Measurements from ENCODE around the gene ADAT1. TPM values are rescaled to one million over a fixed set of nuclear protein-coding genes. Genes with fewer than 3 reads are reported as not detected.

ADAT1 gene
- total and polyA plus RNA-seq, 2 of the 13 experiments (the other 11 are each of a cell fraction or from before 2014, with no cell fraction given): 18.4 to 40.8 TPM

GRCh38 chr16:75626806-75627205 lies 3.7 kb upstream of the ADAT1 start:
- Histone ChIP-seq H3K4me3 (replicated peaks in 1 of 3; ENCODE audit: insufficient read depth in 1 of 3, low read depth in 2 of 3, low read length in 3 of 3) (no peak overlapping the region), H3K4me2 (ENCODE audit: low read depth, low read length) (no peak overlapping the region), H2AFZ (ENCODE audit: low read length) (no peak overlapping the region), H3K79me2 (ENCODE audit: insufficient read depth, low read length) (peaks cover 7% of the 10 kb centered on the region), H3K36me3 (replicated peaks in 1 of 2; ENCODE audit: control insufficient read depth in 1 of 2, insufficient read depth in 2 of 2, low read length in 2 of 2) (peaks cover 31 to 48% of the 10 kb centered on the region in 2 experiments), H4K20me1 (ENCODE audit: insufficient read depth, low read length) (no peaks in the 10 kb centered on the region), H3K27me3 (ENCODE audit: control insufficient read depth in 1 of 2, insufficient read depth in 2 of 2, low read length in 2 of 2) (no peaks in the 10 kb centered on the region; a peak in 1 of 5 replicates), H3K9ac (ENCODE audit: insufficient read depth, low read depth, low read length) (no peak overlapping the region), H3K9me3 (ENCODE audit: low read length) (no peaks in the 10 kb centered on the region), H3K4me1 (ENCODE audit: insufficient read depth, low read length) (peaks cover 19% of the 10 kb centered on the region), H3K27ac (ENCODE audit: extremely low read length, insufficient read depth, low read length) (no peak overlapping the region)
- intact Hi-C loops (cut with micrococcal nuclease; ENCODE audit: unreplicated experiment): no loop called here
- CTCF ChIA-PET (ENCODE audit: low intra/inter-chr PET ratio, low total read pairs): no interaction called here
- in situ Hi-C loops (cut with HindIII; ENCODE audit: extremely low pct_ligation_motif_present, low pct_unique_long_range_greater_than_20kb): no loop called here
- no TSS peak for BruUV-seq (replicated peaks)
- FAIRE-seq: no peak
- POLR2A ChIA-PET: no interaction called here
- no peak for DNase-seq (ENCODE audit: low spot score)
- TF ChIP-seq RBM22 (optimal IDR thresholded peaks at IDR 0.05; ENCODE audit: low read length) (peak; percentile 90), ZNF34 (CRISPR knock-in tag; IDR thresholded peaks at IDR 0.05; ENCODE audit: borderline replicate concordance) (no peak), ZNF24 (IDR thresholded peaks at IDR 0.05) (no peak), POLR2G (IDR thresholded peaks at IDR 0.05; ENCODE audit: low read depth, low read length) (0 out of 2 replicates have a peak, but pooled peaks have one; percentile 28), EHMT2 (IDR thresholded peaks at IDR 0.05; ENCODE audit: borderline replicate concordance, low read depth, low read length) (no peak), SOX13 (IDR thresholded peaks at IDR 0.05) (no peak), SOX13 (CRISPR knock-in tag; conservative IDR thresholded peaks at IDR 0.05 in 1 of 2, IDR thresholded peaks at IDR 0.05 in 1 of 2) (no peak), POLR2A (IDR thresholded peaks at IDR 0.05; ENCODE audit: insufficient read depth in 1 of 2, low read depth in 2 of 2, low read length in 2 of 2) (peak in 1 of 2 experiments; percentile 4; a peak in 1 of 4 replicates)
- TF ChIP-seq, protein P1, sequence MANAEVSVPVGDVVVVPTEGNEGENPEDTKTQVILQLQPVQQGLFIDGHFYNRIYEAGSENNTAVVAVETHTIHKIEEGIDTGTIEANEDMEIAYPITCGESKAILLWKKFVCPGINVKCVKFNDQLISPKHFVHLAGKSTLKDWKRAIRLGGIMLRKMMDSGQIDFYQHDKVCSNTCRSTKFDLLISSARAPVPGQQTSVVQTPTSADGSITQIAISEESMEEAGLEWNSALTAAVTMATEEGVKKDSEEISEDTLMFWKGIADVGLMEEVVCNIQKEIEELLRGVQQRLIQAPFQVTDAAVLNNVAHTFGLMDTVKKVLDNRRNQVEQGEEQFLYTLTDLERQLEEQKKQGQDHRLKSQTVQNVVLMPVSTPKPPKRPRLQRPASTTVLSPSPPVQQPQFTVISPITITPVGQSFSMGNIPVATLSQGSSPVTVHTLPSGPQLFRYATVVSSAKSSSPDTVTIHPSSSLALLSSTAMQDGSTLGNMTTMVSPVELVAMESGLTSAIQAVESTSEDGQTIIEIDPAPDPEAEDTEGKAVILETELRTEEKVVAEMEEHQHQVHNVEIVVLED (CRISPR knock-in tag; IDR thresholded peaks at IDR 0.05; ENCODE audit: borderline replicate concordance): no peak
- TF ChIP-seq, protein P2, sequence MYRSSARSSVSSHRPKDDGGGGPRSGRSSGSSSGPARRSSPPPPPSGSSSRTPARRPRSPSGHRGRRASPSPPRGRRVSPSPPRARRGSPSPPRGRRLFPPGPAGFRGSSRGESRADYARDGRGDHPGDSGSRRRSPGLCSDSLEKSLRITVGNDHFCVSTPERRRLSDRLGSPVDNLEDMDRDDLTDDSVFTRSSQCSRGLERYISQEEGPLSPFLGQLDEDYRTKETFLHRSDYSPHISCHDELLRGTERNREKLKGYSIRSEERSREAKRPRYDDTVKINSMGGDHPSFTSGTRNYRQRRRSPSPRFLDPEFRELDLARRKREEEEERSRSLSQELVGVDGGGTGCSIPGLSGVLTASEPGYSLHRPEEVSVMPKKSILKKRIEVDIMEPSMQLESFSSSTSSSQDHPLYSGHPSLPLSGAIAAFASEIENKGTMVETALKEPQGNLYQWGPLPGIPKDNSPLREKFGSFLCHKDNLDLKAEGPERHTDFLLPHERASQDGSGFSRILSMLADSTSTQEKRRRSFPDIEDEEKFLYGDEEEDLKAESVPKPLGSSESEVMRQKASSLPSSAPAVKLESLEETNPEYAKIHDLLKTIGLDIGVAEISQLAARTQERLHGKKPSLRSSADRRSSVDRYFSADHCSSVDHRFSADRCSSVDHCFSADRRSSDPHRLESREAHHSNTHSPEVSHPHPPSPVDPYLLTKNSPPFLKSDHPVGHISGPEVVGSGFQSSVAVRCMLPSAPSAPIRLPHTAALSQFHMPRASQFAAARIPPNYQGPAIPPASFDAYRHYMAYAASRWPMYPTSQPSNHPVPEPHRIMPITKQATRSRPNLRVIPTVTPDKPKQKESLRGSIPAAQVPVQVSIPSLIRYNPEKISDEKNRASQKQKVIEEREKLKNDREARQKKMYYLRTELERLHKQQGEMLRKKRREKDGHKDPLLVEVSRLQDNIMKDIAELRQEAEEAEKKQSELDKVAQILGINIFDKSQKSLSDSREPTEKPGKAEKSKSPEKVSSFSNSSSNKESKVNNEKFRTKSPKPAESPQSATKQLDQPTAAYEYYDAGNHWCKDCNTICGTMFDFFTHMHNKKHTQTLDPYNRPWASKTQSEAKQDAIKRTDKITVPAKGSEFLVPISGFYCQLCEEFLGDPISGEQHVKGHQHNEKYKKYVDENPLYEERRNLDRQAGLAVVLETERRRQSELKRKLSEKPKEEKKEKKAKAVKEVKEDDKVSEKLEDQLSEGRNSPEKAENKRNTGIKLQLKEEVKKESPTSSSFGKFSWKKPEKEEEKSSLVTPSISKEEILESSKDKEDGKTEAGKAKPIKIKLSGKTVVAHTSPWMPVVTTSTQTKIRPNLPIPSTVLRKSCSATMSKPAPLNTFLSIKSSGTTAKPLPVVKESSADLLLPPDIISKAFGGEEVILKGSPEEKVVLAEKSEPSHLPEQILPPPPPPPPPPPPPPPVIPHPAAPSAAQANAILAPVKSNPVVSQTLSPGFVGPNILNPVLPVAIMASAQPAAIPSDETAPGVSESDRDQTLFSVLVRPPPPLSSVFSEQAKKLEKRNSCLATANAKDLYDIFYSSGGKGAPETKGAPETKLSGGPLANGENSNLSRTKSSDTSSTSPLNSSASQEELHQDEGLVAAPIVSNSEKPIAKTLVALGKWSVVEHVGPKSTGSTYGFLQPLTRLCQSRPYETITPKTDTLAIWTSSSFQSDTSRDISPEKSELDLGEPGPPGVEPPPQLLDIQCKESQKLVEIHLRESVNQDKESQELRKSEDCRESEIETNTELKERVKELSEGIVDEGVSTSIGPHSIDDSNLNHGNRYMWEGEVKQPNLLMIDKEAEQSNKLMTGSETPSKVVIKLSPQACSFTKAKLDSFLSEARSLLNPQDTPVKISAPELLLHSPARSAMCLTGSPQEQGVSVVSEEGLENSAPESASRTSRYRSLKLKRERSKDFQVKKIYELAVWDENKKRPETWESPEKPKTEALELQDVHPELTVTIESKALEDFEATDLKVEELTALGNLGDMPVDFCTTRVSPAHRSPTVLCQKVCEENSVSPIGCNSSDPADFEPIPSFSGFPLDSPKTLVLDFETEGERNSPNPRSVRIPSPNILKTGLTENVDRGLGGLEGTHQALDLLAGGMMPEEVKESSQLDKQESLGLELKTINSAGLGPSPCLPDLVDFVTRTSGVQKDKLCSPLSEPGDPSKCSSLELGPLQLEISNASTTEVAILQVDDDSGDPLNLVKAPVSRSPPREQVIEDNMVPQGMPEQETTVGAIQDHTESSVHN (CRISPR knock-in tag; IDR thresholded peaks at IDR 0.05): no peak
- 96% methylated on average over 4 of the region's 4 CpGs for WGBS (ENCODE audit: low lambda C conversion rate)
- no peak for ATAC-seq
